Mucosa of rectum (tissue), 2 donors: ENCODE measurements around the gene SYTL1.

ENCODE experiments used
- H3K27ac ChIP-seq, 2 donors: one replicate each; pipeline ENCODE4 v1.7.0; 2013; ENCODE audit warnings: inconsistent platforms in 2 of 2, low read depth in 2 of 2, low read length in 2 of 2
- H3K27me3 ChIP-seq, 2 donors: one replicate each; pipeline ENCODE4 v1.7.0; 2013; ENCODE audit warnings: low read length in 2 of 2; ENCODE audit not compliant: control insufficient read depth in 2 of 2, insufficient read depth in 2 of 2
- H3K36me3 ChIP-seq, 2 donors: one replicate each; pipeline ENCODE4 v1.7.0; 2013; ENCODE audit warnings: low read length in 2 of 2; ENCODE audit not compliant: control insufficient read depth in 2 of 2, insufficient read depth in 2 of 2
- H3K4me1 ChIP-seq, 2 donors: one replicate each; pipeline ENCODE4 v1.7.0; 2013; ENCODE audit warnings: low read length in 2 of 2, mild to moderate bottlenecking in 1 of 2; ENCODE audit not compliant: control insufficient read depth in 2 of 2, insufficient read depth in 2 of 2
- H3K4me3 ChIP-seq, 2 donors: one replicate each; pipeline ENCODE4 v1.7.0; 2013; ENCODE audit warnings: low read length in 2 of 2
- H3K9ac ChIP-seq, 2 donors: one replicate each; pipeline ENCODE4 v1.7.0; 2013; ENCODE audit warnings: low read length in 2 of 2, low read depth in 1 of 2, mild to moderate bottlenecking in 1 of 2
- H3K9me3 ChIP-seq, 2 donors: one replicate each; pipeline ENCODE4 v1.7.0; 2013; ENCODE audit warnings: low read length in 2 of 2; ENCODE audit not compliant: control insufficient read depth in 2 of 2
- donor health status: healthy.
- donor health status: Normal muscosa, but diverticular disease.

The SYTL1 gene

DNA sequence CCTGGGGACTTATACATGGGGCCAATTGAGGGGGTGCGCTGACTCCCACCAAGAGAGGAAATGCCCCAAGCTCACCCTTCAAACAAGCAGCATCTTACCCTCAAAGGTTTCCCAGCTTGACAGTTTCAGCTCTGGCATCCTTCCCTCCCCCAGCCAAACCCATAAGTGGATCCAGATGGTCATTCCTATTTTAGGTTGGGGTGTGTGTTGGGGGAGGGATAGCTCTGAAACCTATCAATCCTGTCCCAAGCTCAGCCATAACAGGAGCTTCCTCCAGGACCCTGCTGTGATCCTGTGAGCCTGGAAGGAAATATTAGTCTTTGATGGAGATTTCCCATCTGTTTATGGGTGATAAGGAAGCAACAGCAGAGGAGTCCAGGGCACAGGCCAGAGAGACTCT is 23.2 kb upstream of the SYTL1 start:
- Histone ChIP-seq H3K36me3 (no peaks in the 10 kb centered on the region), H3K27ac (no peak overlapping the region), H3K4me3 (no peak overlapping the region), H3K9ac (no peak overlapping the region), H3K4me1 (peaks cover 10 to 12% of the 10 kb centered on the region in 2 donors), H3K9me3 (no peaks in the 10 kb centered on the region), H3K27me3 (peaks cover 0 to 3% of the 10 kb centered on the region in 2 donors)

DNA sequence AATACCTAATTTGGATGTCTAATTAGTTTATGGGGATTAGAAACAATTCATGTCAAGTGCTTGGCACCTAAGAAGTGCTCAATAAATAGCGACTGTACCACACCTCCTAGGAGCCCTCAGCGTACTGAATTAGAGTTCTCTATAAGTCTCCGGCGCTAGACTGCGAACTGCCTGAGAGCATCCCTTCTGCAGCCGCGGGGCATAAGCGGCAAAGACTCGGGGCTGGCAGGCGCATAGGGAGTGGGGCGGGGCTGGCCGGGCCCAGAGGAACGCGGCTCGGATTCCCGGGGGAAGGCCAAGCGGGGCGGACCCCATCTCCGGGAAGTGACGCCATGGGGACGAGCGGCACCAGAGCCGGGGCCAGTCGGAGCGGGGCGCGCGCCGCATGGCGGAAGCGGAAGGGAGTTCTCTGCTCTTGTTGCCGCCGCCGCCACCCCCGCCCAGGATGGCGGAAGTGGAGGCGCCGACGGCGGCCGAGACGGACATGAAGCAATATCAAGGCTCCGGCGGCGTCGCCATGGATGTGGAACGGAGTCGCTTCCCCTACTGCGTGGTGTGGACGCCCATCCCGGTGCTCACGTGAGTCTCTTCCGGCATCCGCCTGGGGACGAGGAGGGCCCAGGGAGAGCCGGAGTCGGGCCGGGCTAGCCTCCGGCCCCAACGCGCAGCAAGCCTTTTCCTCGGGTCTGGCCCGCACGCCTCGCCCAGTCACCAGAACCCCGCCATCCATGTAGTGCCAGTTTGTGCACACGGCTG is 19.8 kb upstream of the SYTL1 start, which contains the start of gene TMEM222:
TSS of gene TMEM222 (plus strand) at position 351 of the 756 bp plus-strand sequence. CDS start at position 386, 35 bp downstream.
- Histone ChIP-seq H3K9me3 (no peaks in the 10 kb centered on the region), H3K27me3 (peaks cover 0 to 3% of the 10 kb centered on the region in 2 donors), H3K4me3 (peak within 1 kb of the TSS; percentile 99 to 100), H3K36me3 (peaks cover 12 to 24% of the 10 kb centered on the region in 2 donors), H3K27ac (peak within 1 kb of the TSS; percentile 88 to 92), H3K9ac (peak within 1 kb of the TSS; percentile 95 to 96), H3K4me1 (peaks cover 10 to 16% of the 10 kb centered on the region in 2 donors)

DNA sequence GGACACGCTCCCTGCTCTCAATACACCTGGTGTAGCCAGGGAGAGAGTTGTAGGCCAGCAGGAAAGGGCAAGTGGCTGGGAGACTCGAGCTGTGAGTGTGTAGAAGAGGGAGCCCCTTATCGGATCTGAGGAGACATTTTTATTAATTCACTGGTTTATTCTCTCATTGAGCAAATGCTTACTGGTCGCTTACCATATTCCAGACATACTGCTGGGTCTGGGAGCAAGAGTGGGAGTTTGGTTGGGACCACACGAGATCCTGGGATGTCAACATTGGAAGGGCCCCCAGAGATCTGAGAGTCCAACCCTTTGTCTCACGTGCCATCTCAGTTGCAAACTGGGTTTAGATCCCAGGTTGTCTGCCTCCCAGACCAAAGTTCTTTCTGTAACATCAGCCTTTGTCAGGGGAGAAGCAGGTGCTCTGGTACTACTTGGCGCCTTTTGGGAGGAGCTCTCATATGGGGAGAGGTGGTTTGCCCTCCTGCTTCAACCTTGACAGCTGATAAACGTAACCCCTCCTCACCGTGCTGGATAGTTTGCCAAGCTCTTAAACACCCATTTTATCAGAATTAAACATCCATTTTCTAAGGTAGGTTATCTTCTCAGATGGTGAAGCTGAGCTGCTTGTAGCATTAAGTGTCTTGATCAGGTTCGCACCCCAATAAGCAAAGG is 19.1 kb upstream of the SYTL1 start:
- H3K4me3 ChIP-seq: peak overlapping the region; percentile 99 to 100
- no peaks in the 10 kb centered on the region for H3K9me3 ChIP-seq
- H3K36me3 ChIP-seq: peaks cover 12 to 24% of the 10 kb centered on the region in 2 donors
- peaks cover 10 to 16% of the 10 kb centered on the region in 2 donors for H3K4me1 ChIP-seq
- peak overlapping the region; percentile 95 to 96 for H3K9ac ChIP-seq
- peaks cover 0 to 3% of the 10 kb centered on the region in 2 donors for H3K27me3 ChIP-seq
- peak overlapping the region; percentile 88 to 92 for H3K27ac ChIP-seq

DNA sequence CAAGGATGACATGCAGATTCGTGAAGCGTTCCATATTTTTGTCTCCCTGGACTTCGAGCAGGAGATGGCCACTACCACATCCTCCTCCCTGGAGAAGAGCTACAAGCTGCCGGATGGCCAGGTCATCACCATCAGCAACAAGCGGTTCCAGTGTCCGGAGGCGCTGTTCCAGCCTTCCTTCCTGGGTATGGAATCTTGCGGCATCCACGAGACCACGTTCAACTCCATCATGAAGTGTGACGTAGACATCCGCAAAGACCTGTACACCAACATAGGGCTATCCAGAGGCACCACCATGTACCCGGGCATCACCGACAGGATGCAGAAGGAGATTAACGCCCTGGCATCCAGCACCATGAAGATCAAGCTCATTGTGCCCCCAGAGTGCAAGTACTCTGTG is 16.5 kb upstream of the SYTL1 start:
- H3K36me3 ChIP-seq: peaks cover 17 to 28% of the 10 kb centered on the region in 2 donors
- H3K9ac ChIP-seq: no peak overlapping the region
- peaks cover 10 to 16% of the 10 kb centered on the region in 2 donors for H3K4me1 ChIP-seq
- no peaks in the 10 kb centered on the region for H3K27me3 ChIP-seq
- no peaks in the 10 kb centered on the region for H3K9me3 ChIP-seq
- no peak overlapping the region for H3K4me3 ChIP-seq
- H3K27ac ChIP-seq: no peak overlapping the region

DNA sequence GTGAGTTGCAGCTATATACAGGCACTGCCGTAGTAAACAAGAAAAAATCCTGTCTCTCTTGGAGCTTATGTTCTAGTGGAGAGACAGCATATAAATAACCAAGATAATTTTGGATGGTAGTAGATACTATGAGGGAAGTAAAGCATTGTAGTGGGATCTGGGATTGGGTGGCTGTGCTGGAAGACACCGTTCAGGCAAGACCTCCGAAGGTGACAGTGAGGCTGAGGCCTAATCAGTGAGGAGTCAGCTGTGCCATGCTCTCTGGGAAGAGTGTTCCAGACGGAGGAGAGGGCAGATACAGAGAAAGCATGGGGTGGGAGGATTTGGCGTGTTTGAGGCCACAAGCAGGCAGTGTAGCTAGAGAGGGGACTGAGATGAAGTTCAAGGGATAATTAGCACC is 13.9 kb upstream of the SYTL1 start:
- H3K9ac ChIP-seq: no peak overlapping the region
- peaks cover 6 to 10% of the 10 kb centered on the region in 2 donors for H3K4me1 ChIP-seq
- peaks cover 28 to 46% of the 10 kb centered on the region in 2 donors for H3K36me3 ChIP-seq

DNA sequence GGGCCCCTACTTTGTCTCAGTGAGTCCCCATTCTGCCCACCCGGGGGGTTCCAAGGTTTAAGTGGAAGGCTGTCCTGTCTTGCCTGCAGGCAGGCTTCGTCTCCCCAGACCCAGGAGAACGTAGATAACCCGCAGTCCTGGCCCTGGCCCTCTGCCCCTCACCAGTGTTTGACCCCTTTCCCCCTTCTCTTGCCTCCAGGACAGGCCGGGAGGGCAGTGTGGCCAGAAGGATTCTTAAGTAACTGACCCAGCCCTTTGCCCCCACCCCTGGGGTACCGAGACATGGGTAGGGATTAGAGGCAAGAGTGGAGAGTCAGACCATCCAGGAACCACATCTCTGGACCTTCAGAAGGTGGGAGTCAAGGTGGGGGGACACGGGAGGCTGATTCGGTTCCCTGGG is 11.0 kb upstream of the SYTL1 start:
- no peak overlapping the region for H3K9ac ChIP-seq
- H3K27ac ChIP-seq: no peak overlapping the region
- no peaks in the 10 kb centered on the region for H3K9me3 ChIP-seq
- no peak overlapping the region for H3K4me3 ChIP-seq
- peaks cover 39 to 57% of the 10 kb centered on the region in 2 donors for H3K36me3 ChIP-seq
- H3K27me3 ChIP-seq: no peaks in the 10 kb centered on the region
- H3K4me1 ChIP-seq: no peaks in the 10 kb centered on the region

More for the DNA sequence above, 13.9 kb upstream of the SYTL1 start:
- H3K4me3 ChIP-seq: no peak overlapping the region
- no peak overlapping the region for H3K27ac ChIP-seq
- H3K27me3 ChIP-seq: no peaks in the 10 kb centered on the region
- H3K9me3 ChIP-seq: no peaks in the 10 kb centered on the region

DNA sequence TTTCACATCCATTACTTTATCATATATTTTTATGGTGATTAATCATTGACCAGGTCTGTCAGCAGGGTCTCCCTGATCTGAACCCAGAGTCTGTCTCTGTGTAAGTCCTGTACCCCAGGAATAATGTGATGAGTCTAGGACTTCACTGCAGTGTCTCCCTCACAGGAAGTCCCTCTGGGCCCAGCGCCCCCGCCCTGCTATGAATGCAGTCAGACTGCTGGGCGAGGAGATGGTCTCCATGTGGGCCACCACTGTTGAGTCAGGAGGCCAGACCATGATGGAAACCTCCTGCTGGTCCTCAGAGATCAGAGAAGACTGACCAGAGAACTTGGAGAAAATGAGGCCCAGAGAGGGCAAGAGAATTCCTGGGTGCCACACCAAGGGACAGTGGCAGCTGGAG is 10.4 kb upstream of the SYTL1 start:
- peaks cover 39 to 58% of the 10 kb centered on the region in 2 donors for H3K36me3 ChIP-seq
- H3K9me3 ChIP-seq: no peaks in the 10 kb centered on the region
- no peak overlapping the region for H3K9ac ChIP-seq
- H3K27ac ChIP-seq: no peak overlapping the region
- H3K4me1 ChIP-seq: no peaks in the 10 kb centered on the region
- no peaks in the 10 kb centered on the region for H3K27me3 ChIP-seq
- H3K4me3 ChIP-seq: no peak overlapping the region

DNA sequence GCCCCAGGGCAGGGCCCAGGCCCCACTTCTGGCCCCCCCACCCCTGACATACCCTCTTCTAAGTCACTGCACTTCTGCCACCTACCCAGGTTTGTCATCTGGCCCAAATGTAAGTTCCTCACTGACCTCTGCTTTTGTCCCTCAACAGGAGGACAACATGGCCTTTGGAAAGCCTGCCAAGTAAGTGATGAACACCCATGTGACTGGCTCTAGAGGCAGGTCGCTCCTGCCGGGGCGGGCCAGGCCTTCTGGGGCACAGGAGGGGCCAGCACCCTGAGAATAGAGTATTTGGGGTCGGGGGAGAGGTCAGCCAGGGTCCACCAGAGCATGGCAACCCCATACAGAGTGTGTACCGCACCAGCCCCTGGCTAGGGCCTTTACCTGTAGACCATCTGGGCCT is 9.9 kb upstream of the SYTL1 start:
- no peak overlapping the region for H3K4me3 ChIP-seq
- H3K9ac ChIP-seq: no peak overlapping the region
- H3K4me1 ChIP-seq: no peaks in the 10 kb centered on the region
- H3K36me3 ChIP-seq: peaks cover 39 to 59% of the 10 kb centered on the region in 2 donors
- H3K9me3 ChIP-seq: no peaks in the 10 kb centered on the region
- H3K27ac ChIP-seq: no peak overlapping the region
- H3K27me3 ChIP-seq: no peaks in the 10 kb centered on the region

DNA sequence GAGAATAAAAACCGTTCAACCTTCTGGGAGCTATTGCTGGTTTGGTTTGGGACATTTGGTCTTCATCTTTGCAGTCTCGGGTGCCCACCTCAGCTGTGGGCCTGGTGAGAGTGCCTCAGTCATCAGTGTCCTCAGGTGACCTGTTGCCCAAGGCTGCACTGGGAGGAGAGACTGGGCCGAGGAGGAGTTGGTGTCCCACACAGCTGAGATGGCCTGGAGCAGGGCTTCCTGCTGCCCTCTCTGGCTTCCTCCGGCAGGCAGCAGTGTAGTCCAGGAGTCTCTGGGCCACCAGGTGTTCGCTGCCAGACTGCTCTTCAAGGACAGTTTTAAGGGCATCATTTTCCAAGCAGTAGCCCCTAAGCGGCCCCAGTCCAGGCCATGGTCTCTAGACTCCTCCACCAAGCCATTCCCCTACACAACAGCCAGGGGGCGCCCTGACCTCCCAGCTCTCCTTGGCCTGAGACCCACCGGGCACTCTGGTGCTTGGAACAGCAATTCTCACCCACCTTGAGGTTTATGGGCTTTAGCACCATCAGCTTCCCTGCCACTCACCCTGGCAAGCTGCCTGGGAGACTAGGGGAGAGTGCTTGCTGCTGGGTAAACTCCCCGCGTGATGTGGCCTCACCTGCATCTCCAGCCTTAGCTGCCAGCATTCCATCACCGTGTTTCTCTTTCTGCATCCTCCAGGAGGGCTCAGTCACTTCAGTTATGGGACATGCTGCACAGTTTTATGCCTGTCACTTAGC is 9.1 kb upstream of the SYTL1 start:
- H3K9ac ChIP-seq: no peak overlapping the region
- no peak overlapping the region for H3K4me3 ChIP-seq
- H3K4me1 ChIP-seq: no peaks in the 10 kb centered on the region
- no peak overlapping the region for H3K27ac ChIP-seq
- H3K27me3 ChIP-seq: no peaks in the 10 kb centered on the region
- H3K36me3 ChIP-seq: peaks cover 39 to 59% of the 10 kb centered on the region in 2 donors
- H3K9me3 ChIP-seq: no peaks in the 10 kb centered on the region
